HepG2 (cell line): ENCODE results near the gene RIPK1. TPM values are rescaled to one million over a fixed set of nuclear protein-coding genes. Genes with fewer than 3 reads are reported as not detected.

ENCODE experiments used
- E2F5 ChIP-seq: sonication (generic); formaldehyde crosslinking; conservative IDR thresholded peaks from 2 replicates; pipeline ENCODE4 v1.4.0; 2020; ENCODE audit warnings: missing genetic modification reagents
- EED ChIP-seq: sonication (generic); formaldehyde crosslinking; IDR thresholded peaks from 2 replicates; pipeline ENCODE4 v1.5.0; 2020; ENCODE audit warnings: mild to moderate bottlenecking, missing genetic modification reagents
- FOXC1 ChIP-seq: sonication (generic); formaldehyde crosslinking; IDR thresholded peaks from 2 replicates; pipeline ENCODE4 v1.8.0; 2022; ENCODE audit warnings: mild to moderate bottlenecking, missing genetic modification reagents, borderline replicate concordance
- HIC2 ChIP-seq: sonication (generic); formaldehyde crosslinking; IDR thresholded peaks from 2 replicates; pipeline ENCODE4 v1.9.0; 2022; ENCODE audit warnings: low read depth, missing genetic modification reagents
- HMG20B ChIP-seq: conservative IDR thresholded peaks from 2 replicates; pipeline ENCODE4 v1.6.1; 2016; ENCODE audit warnings: missing genetic modification reagents, missing compliant biosample characterization
- HNF4A ChIP-seq: sonication (generic); formaldehyde crosslinking; IDR thresholded peaks from 2 replicates; pipeline ENCODE4 v1.4.0; 2020; ENCODE audit warnings: missing genetic modification reagents
- JUND ChIP-seq: sonication (generic); formaldehyde crosslinking; IDR thresholded peaks from 2 replicates; pipeline ENCODE4 v1.8.0; 2022; ENCODE audit warnings: mild to moderate bottlenecking, missing genetic modification reagents
- KLF9 ChIP-seq: IDR thresholded peaks from 2 replicates; pipeline ENCODE4 v1.6.1; 2016; ENCODE audit warnings: low read depth
- RBM39 ChIP-seq: fragments of 200-400 bp; formaldehyde crosslinking; IDR thresholded peaks from one replicate; pipeline ENCODE4 v1.6.1; 2018; ENCODE audit warnings: antibody characterized with exemption, mild to moderate bottlenecking, low read depth, low read length; ENCODE audit not compliant: poor library complexity, severe bottlenecking
- REL ChIP-seq: sonication (generic); formaldehyde crosslinking; conservative IDR thresholded peaks from 2 replicates; pipeline ENCODE4 v1.8.0; 2022; ENCODE audit warnings: mild to moderate bottlenecking, missing genetic modification reagents, moderate library complexity
- REXO4 ChIP-seq: sonication (generic); formaldehyde crosslinking; IDR thresholded peaks from 2 replicates; pipeline ENCODE4 v1.8.0; 2022; ENCODE audit warnings: missing genetic modification reagents, mild to moderate bottlenecking, borderline replicate concordance
- SOX5 ChIP-seq: IDR thresholded peaks from 2 replicates; pipeline ENCODE4 v1.6.1; 2016; ENCODE audit warnings: borderline replicate concordance
- ZFP82 ChIP-seq: sonication (generic); formaldehyde crosslinking; IDR thresholded peaks from 2 replicates; pipeline ENCODE4 v1.5.1; 2020; ENCODE audit warnings: mild to moderate bottlenecking, missing genetic modification reagents, borderline replicate concordance
- ZFYVE20 ChIP-seq: sonication (generic); formaldehyde crosslinking; IDR thresholded peaks from 2 replicates; pipeline ENCODE4 v1.8.0; 2023; ENCODE audit warnings: low read depth, mild to moderate bottlenecking, moderate library complexity, missing genetic modification reagents, borderline replicate concordance
- ZNF446 ChIP-seq: sonication (generic); formaldehyde crosslinking; IDR thresholded peaks from 2 replicates; pipeline ENCODE4 v1.5.0; 2020; ENCODE audit warnings: mild to moderate bottlenecking, missing genetic modification reagents
- ZNF552 ChIP-seq: sonication (generic); formaldehyde crosslinking; IDR thresholded peaks from 2 replicates; pipeline ENCODE4 v1.9.0; 2022; ENCODE audit warnings: missing genetic modification reagents, mild to moderate bottlenecking, borderline replicate concordance
- ZNF615 ChIP-seq: sonication (generic); formaldehyde crosslinking; IDR thresholded peaks from 2 replicates; pipeline ENCODE4 v1.5.0; 2020; ENCODE audit warnings: mild to moderate bottlenecking, missing genetic modification reagents, borderline replicate concordance
- ZNF746 ChIP-seq: sonication (generic); formaldehyde crosslinking; IDR thresholded peaks from 2 replicates; pipeline ENCODE4 v1.8.0; 2022; ENCODE audit warnings: mild to moderate bottlenecking, missing genetic modification reagents
- ZNF75D ChIP-seq: sonication (generic); formaldehyde crosslinking; IDR thresholded peaks from 2 replicates; pipeline ENCODE4 v1.8.1; 2023; ENCODE audit warnings: missing genetic modification reagents, mild to moderate bottlenecking, borderline replicate concordance
- ZSCAN30 ChIP-seq: sonication (generic); formaldehyde crosslinking; IDR thresholded peaks from 2 replicates; pipeline ENCODE4 v1.5.0; 2020; ENCODE audit warnings: mild to moderate bottlenecking, missing genetic modification reagents
- polyA plus RNA-seq, 8 experiments: library from polyadenylated mRNA; depleted of rRNA in 3 of 8; stranded (reverse) in 7 of 8; unstranded in 1 of 8; fragments of >200 nt; fragmentation: Illumina TruSeq in 4 of 8; extraction: Trizol in 4 of 8; gene quantifications; 2 replicates each; pipeline versions ENCODE4 v1.2.1 to v1.2.3, GENCODE V29; 2011 to 2016; ENCODE audit warnings: low read depth in 4 of 8, missing spikeins in 1 of 8, mixed read lengths in 1 of 8; ENCODE audit not compliant: insufficient read depth in 1 of 8
- total RNA-seq, 5 experiments: library from RNA; depleted of rRNA; stranded (reverse); fragments of >200 nt; fragmentation: Illumina TruSeq; extraction: Trizol; gene quantifications; 2 replicates each; pipeline ENCODE4 v1.2.3, GENCODE V29; 2016; ENCODE audit warnings: low read depth in 1 of 5
- TF ChIP-seq, protein P1 (sequence below): sonication (generic); formaldehyde crosslinking; IDR thresholded peaks from 2 replicates; pipeline ENCODE4 v1.5.1; 2020; ENCODE audit warnings: missing genetic modification reagents, mild to moderate bottlenecking, borderline replicate concordance
- TF ChIP-seq, protein P2 (sequence below): sonication (generic); formaldehyde crosslinking; IDR thresholded peaks from 2 replicates; pipeline ENCODE4 v1.4.0; 2020; ENCODE audit warnings: missing genetic modification reagents
- TF ChIP-seq, protein P3 (sequence below): IDR thresholded peaks from 2 replicates; pipeline ENCODE4 v1.6.1; 2016; ENCODE audit warnings: mild to moderate bottlenecking, missing biosample characterization, missing genetic modification reagents

The RIPK1 gene
- total and polyA plus RNA-seq, 2 of the 13 experiments (the other 11 are each of a cell fraction or from before 2014, with no cell fraction given) = 9.0 to 10.3 TPM

- TF ChIP-seq, protein P1, sequence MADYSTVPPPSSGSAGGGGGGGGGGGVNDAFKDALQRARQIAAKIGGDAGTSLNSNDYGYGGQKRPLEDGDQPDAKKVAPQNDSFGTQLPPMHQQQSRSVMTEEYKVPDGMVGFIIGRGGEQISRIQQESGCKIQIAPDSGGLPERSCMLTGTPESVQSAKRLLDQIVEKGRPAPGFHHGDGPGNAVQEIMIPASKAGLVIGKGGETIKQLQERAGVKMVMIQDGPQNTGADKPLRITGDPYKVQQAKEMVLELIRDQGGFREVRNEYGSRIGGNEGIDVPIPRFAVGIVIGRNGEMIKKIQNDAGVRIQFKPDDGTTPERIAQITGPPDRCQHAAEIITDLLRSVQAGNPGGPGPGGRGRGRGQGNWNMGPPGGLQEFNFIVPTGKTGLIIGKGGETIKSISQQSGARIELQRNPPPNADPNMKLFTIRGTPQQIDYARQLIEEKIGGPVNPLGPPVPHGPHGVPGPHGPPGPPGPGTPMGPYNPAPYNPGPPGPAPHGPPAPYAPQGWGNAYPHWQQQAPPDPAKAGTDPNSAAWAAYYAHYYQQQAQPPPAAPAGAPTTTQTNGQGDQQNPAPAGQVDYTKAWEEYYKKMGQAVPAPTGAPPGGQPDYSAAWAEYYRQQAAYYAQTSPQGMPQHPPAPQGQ (CRISPR knock-in tag) = peak; percentile 73; the same call in 1 of the 2 replicates
- TF ChIP-seq EED (CRISPR knock-in tag) (peak; percentile 77), REL (CRISPR knock-in tag) (peak; percentile 90), ZSCAN30 (no peak), ZNF75D (CRISPR knock-in tag) (no peak), HMG20B (CRISPR knock-in tag) (no peak; the same call in 1 of the 2 replicates), ZFP82 (CRISPR knock-in tag) (peak; percentile 87; the same call in 1 of the 2 replicates), FOXC1 (CRISPR knock-in tag) (peak; percentile 82), ZFYVE20 (CRISPR knock-in tag) (0 out of 2 replicates have a peak, but pooled peaks have one; percentile 58), HNF4A (CRISPR knock-in tag) (peak; percentile 44), HIC2 (CRISPR knock-in tag) (no peak; the same call in none of the 2 replicates), ZNF746 (CRISPR knock-in tag) (peak; percentile 57; the same call in 1 of the 2 replicates), REXO4 (CRISPR knock-in tag) (no peak), KLF9 (CRISPR knock-in tag) (peak; percentile 98), SOX5 (CRISPR knock-in tag) (no peak; the same call in 1 of the 2 replicates), JUND (CRISPR knock-in tag) (no peak; the same call in 1 of the 2 replicates), ZNF446 (CRISPR knock-in tag) (peak; percentile 97), E2F5 (CRISPR knock-in tag) (peak; percentile 71), ZNF552 (CRISPR knock-in tag) (peak; percentile 89), ZNF615 (CRISPR knock-in tag) (no peak), RBM39 (no peak)
- TF ChIP-seq, protein P2, sequence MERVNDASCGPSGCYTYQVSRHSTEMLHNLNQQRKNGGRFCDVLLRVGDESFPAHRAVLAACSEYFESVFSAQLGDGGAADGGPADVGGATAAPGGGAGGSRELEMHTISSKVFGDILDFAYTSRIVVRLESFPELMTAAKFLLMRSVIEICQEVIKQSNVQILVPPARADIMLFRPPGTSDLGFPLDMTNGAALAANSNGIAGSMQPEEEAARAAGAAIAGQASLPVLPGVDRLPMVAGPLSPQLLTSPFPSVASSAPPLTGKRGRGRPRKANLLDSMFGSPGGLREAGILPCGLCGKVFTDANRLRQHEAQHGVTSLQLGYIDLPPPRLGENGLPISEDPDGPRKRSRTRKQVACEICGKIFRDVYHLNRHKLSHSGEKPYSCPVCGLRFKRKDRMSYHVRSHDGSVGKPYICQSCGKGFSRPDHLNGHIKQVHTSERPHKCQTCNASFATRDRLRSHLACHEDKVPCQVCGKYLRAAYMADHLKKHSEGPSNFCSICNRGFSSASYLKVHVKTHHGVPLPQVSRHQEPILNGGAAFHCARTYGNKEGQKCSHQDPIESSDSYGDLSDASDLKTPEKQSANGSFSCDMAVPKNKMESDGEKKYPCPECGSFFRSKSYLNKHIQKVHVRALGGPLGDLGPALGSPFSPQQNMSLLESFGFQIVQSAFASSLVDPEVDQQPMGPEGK = peak; percentile 71
- TF ChIP-seq, protein P3, sequence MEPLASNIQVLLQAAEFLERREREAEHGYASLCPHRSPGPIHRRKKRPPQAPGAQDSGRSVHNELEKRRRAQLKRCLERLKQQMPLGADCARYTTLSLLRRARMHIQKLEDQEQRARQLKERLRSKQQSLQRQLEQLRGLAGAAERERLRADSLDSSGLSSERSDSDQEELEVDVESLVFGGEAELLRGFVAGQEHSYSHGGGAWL = peak; percentile 91
These were observed 50.2 kb downstream of the RIPK1 start, which contains the start of gene BPHL (continued) for GRCh38 chr6:3118353-3119039.
